ENCODE results near the gene GAA.

- TF ChIP-seq, protein P1, sequence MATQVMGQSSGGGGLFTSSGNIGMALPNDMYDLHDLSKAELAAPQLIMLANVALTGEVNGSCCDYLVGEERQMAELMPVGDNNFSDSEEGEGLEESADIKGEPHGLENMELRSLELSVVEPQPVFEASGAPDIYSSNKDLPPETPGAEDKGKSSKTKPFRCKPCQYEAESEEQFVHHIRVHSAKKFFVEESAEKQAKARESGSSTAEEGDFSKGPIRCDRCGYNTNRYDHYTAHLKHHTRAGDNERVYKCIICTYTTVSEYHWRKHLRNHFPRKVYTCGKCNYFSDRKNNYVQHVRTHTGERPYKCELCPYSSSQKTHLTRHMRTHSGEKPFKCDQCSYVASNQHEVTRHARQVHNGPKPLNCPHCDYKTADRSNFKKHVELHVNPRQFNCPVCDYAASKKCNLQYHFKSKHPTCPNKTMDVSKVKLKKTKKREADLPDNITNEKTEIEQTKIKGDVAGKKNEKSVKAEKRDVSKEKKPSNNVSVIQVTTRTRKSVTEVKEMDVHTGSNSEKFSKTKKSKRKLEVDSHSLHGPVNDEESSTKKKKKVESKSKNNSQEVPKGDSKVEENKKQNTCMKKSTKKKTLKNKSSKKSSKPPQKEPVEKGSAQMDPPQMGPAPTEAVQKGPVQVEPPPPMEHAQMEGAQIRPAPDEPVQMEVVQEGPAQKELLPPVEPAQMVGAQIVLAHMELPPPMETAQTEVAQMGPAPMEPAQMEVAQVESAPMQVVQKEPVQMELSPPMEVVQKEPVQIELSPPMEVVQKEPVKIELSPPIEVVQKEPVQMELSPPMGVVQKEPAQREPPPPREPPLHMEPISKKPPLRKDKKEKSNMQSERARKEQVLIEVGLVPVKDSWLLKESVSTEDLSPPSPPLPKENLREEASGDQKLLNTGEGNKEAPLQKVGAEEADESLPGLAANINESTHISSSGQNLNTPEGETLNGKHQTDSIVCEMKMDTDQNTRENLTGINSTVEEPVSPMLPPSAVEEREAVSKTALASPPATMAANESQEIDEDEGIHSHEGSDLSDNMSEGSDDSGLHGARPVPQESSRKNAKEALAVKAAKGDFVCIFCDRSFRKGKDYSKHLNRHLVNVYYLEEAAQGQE (IDR thresholded peaks at IDR 0.05; ENCODE audit: low read depth, low read length): 0 out of 2 replicates have a peak, but pooled peaks have one; percentile 28
- TF ChIP-seq MAX (IDR thresholded peaks at IDR 0.05; ENCODE audit: low read depth): peak; percentile 82
- TF ChIP-seq CTCF (IDR thresholded peaks at IDR 0.05): no peak; the same call in 1 of the 2 replicates
- TF ChIP-seq POLR2AphosphoS5 (IDR thresholded peaks at IDR 0.05; ENCODE audit: low read depth, low read length): peak; percentile 93
- TF ChIP-seq RAD21 (IDR thresholded peaks at IDR 0.05; ENCODE audit: low read length): peak; percentile 18; the same call in 1 of the 2 replicates
These were observed 45.8 kb downstream of the GAA start, which contains the start of gene EIF4A3 for GRCh38 chr17:80147035-80147822.
